GM12878 (cell line): ENCODE measurements around the gene ACTG1. TPM values are rescaled to one million over a fixed set of nuclear protein-coding genes. Genes with fewer than 3 reads are reported as not detected.
A peak's percentile ranks its signal among the peaks of the same experiment; 100 is the strongest.

Experiments used
- ATAC-seq: fragments of 200-7000 bp; cut with Tn5 transposase; 3 replicates; pipeline ENCODE4 v1.9.1; 2020; ENCODE audit warnings: mild to moderate bottlenecking, moderate library complexity
- BruUV-seq: library from RNA; stranded (reverse); fragments of 400-500 nt; replicated peaks from 2 replicates; lab custom pipeline; 2021; lab: Mats Ljungman, UMichigan
- CTCF ChIA-PET: fragments of 300-600 bp; sonication (Branson Sonifier 250); formaldehyde crosslinking; extraction: SDS; loops from one replicate; lab custom pipeline; 2021; ENCODE audit warnings: inconsistent platforms; lab: Yijun Ruan, JAX
- POLR2A ChIA-PET: fragments of 350-600 bp; formaldehyde crosslinking; extraction: SDS; loops from one replicate; lab custom pipeline; 2021; ENCODE audit warnings: inconsistent platforms; lab: Charles Lee
- RAD21 ChIA-PET: fragments of 300-600 bp; sonication (Branson Sonifier 250); formaldehyde crosslinking; loops from one replicate; lab custom pipeline; 2023; ENCODE audit warnings: antibody characterized with exemption; ENCODE audit not compliant: unreplicated experiment; lab: Charles Lee
- SMC1A ChIA-PET: fragments of 300-600 bp; sonication (Branson Sonifier 250); formaldehyde crosslinking; loops from one replicate; lab custom pipeline; 2023; ENCODE audit not compliant: unreplicated experiment, uncharacterized antibody; lab: Charles Lee
- DNase-seq: peaks from one replicate; pipeline ENCODE4 v3.0.0-alpha.2; 2011; ENCODE audit warnings: low read depth, low spot score
- FAIRE-seq: peaks from 3 replicates; lab custom pipeline; 2011; peaks lifted over from hg19 to GRCh38; lab: Jason Lieb, UNC
- H2AFZ ChIP-seq: 2 replicates; pipeline ENCODE4 v1.6.0; 2011; ENCODE audit warnings: low read depth, low read length, control low read depth; ENCODE audit not compliant: control insufficient read depth
- H3K27ac ChIP-seq: 2 replicates; pipeline ENCODE4 v1.5.1; 2011; ENCODE audit warnings: control low read depth; ENCODE audit not compliant: control insufficient read depth, insufficient read depth
- H3K27me3 ChIP-seq, 2 experiments: replicated peaks in 1 of 2; 2 replicates each; pipeline versions ENCODE4 v1.6.0 to v1.6.1; 2011; ENCODE audit warnings: low read length in 1 of 2; ENCODE audit not compliant: control insufficient read depth in 2 of 2, insufficient read depth in 2 of 2
- H3K36me3 ChIP-seq, 2 experiments: 2 replicates each; pipeline ENCODE4 v1.5.1; 2011; ENCODE audit warnings: low read length in 1 of 2; ENCODE audit not compliant: control insufficient read depth in 2 of 2, insufficient read depth in 2 of 2
- H3K4me1 ChIP-seq: 2 replicates; pipeline ENCODE4 v1.6.1; 2011; ENCODE audit warnings: mild to moderate bottlenecking, low read length, moderate library complexity, mixed read lengths; ENCODE audit not compliant: control insufficient read depth, insufficient read depth
- H3K4me2 ChIP-seq: 2 replicates; pipeline ENCODE4 v1.6.0; 2011; ENCODE audit warnings: control low read depth; ENCODE audit not compliant: control insufficient read depth, insufficient read depth
- H3K4me3 ChIP-seq: fragments of 200-600 bp; sonication (generic); 2 replicates; pipeline ENCODE4 v1.5.1; 2016
- H3K79me2 ChIP-seq: 2 replicates; pipeline ENCODE4 v1.6.0; 2011; ENCODE audit warnings: low read length; ENCODE audit not compliant: control insufficient read depth, insufficient read depth
- H3K9ac ChIP-seq: 2 replicates; pipeline ENCODE4 v1.8.0; 2011; ENCODE audit warnings: low read length, control low read depth, mixed read lengths; ENCODE audit not compliant: control insufficient read depth, insufficient read depth
- H3K9me3 ChIP-seq: replicated peaks from 3 replicates; pipeline ENCODE4 v1.5.1; 2011; ENCODE audit warnings: mild to moderate bottlenecking, low read length; ENCODE audit not compliant: control insufficient read depth, insufficient read depth
- H4K20me1 ChIP-seq: 2 replicates; pipeline ENCODE4 v1.6.0; 2011; ENCODE audit not compliant: control insufficient read depth, insufficient read depth
- HDGF ChIP-seq: fragments of 450-650 bp; IDR thresholded peaks from 2 replicates; pipeline ENCODE4 v1.6.1; 2016; ENCODE audit warnings: antibody characterized with exemption
- IKZF1 ChIP-seq: fragments of 450-650 bp; conservative IDR thresholded peaks from 2 replicates; pipeline ENCODE4 v1.6.1; 2017; ENCODE audit warnings: antibody characterized with exemption, mild to moderate bottlenecking
- POLR2A ChIP-seq: IDR thresholded peaks from 2 replicates; pipeline ENCODE4 v1.6.1; 2011; ENCODE audit warnings: low read depth, mild to moderate bottlenecking, low read length
- WGBS: methylation state at CpG from one replicate; pipeline ENCODE4 v1.1.6; 2016; ENCODE audit warnings: low lambda C conversion rate; ENCODE audit not compliant: insufficient replicate concordance, insufficient coverage; ENCODE audit errors: missing lambda C conversion rate; 5-methylcytosine and 5-hydroxymethylcytosine counted together
- in situ Hi-C: fragments of 300-500 bp; cut with MboI; formaldehyde crosslinking; loops from 9 replicates; pipeline ENCODE4 v1.14.3; 2018; ENCODE audit warnings: mixed read lengths
- intact Hi-C: fragments of 100-400 bp; cut with micrococcal nuclease; formaldehyde crosslinking; loops from one replicate; pipeline ENCODE4 v1.14.2; 2022; ENCODE audit not compliant: unreplicated experiment
- polyA plus RNA-seq, 11 experiments: library from polyadenylated mRNA; depleted of rRNA in 4 of 11; unstranded in 6 of 11; stranded (reverse) in 5 of 11; fragments of >200 nt; fragmentation: Nextera tagmentation in 4 of 11; fragmentation: Illumina TruSeq in 1 of 11; extraction: Ambion mirVana in 4 of 11; extraction: Trizol in 1 of 11; gene quantifications; 1 replicate in 1 of 11; 2 replicates in 10 of 11; pipeline versions ENCODE4 v1.2.1 to v1.2.3, GENCODE V29; 2011 to 2016; ENCODE audit warnings: inconsistent platforms in 2 of 11, missing spikeins in 2 of 11, low read depth in 1 of 11
- total RNA-seq, 4 experiments: library from RNA; depleted of rRNA in 3 of 4; stranded (reverse); fragments of >200 nt in 3 of 4; fragmentation: Illumina TruSeq in 1 of 4; extraction: Trizol in 1 of 4; gene quantifications; 2 replicates each; pipeline versions ENCODE4 v1.2.1 to v1.2.3, GENCODE V29; 2013 to 2021
- TF ChIP-seq, protein P1 (sequence below): fragments of 450-650 bp; IDR thresholded peaks from 2 replicates; pipeline ENCODE4 v1.6.1; 2018; ENCODE audit warnings: borderline replicate concordance, mild to moderate bottlenecking; ENCODE audit not compliant: partially characterized antibody

The ACTG1 gene
- total and polyA plus RNA-seq, 10 of the 15 experiments (the other 5 are each of a cell fraction or from before 2014, with no cell fraction given), result 810 to 6,105 (median 3,650) TPM

GRCh38 chr17:81533339-81534141 lies 20.9 kb upstream of the ACTG1 start:
- H3K9me3 ChIP-seq, result no peaks in the 10 kb centered on the region
- no peak overlapping the region for H3K4me2 ChIP-seq
- H3K4me3 ChIP-seq, result no peak overlapping the region
- no TSS peak for BruUV-seq
- H2AFZ ChIP-seq, result no peak overlapping the region
- whole genome bisulfite sequencing, result 20% methylated on average over 21 of the region's 21 CpGs
- FAIRE-seq (no peak), ATAC-seq (peak; percentile 34), DNase-seq (no peak)
- H3K79me2 ChIP-seq, result no peaks in the 10 kb centered on the region
- in situ Hi-C loops, result no loop called here
- CTCF ChIA-PET, result no interaction called here
- intact Hi-C loops, result no loop called here
- POLR2A ChIA-PET, result no interaction called here
- H3K9ac ChIP-seq, result no peak overlapping the region
- H3K4me1 ChIP-seq, result no peaks in the 10 kb centered on the region
- TF ChIP-seq HDGF (no peak), POLR2A (peak; percentile 36; the same call in 1 of the 2 replicates), IKZF1 (no peak)
- TF ChIP-seq, protein P1, sequence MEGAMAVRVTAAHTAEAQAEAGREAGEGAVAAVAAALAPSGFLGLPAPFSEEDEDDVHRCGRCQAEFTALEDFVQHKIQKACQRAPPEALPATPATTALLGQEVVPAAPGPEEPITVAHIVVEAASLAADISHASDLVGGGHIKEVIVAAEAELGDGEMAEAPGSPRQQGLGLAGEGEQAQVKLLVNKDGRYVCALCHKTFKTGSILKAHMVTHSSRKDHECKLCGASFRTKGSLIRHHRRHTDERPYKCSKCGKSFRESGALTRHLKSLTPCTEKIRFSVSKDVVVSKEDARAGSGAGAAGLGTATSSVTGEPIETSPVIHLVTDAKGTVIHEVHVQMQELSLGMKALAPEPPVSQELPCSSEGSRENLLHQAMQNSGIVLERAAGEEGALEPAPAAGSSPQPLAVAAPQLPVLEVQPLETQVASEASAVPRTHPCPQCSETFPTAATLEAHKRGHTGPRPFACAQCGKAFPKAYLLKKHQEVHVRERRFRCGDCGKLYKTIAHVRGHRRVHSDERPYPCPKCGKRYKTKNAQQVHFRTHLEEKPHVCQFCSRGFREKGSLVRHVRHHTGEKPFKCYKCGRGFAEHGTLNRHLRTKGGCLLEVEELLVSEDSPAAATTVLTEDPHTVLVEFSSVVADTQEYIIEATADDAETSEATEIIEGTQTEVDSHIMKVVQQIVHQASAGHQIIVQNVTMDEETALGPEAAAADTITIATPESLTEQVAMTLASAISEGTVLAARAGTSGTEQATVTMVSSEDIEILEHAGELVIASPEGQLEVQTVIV, result no peak
- H4K20me1 ChIP-seq, result no peaks in the 10 kb centered on the region
- H3K36me3 ChIP-seq, result peaks cover 0 to 3% of the 10 kb centered on the region in 2 experiments; a peak in 1 of 4 replicates
- RAD21 ChIA-PET, result no interaction called here
- H3K27me3 ChIP-seq, result no peaks in the 10 kb centered on the region; a peak in 2 of 4 replicates
- no peak overlapping the region for H3K27ac ChIP-seq
- SMC1A ChIA-PET, result no interaction called here
